ENCODE data around the gene GNRHR. TPM values are rescaled to one million over a fixed set of nuclear protein-coding genes. Genes with fewer than 3 reads are reported as not detected.
"Not testable (repeated sequence)": the region's sequence is repeated elsewhere in the genome, so short reads cannot be mapped to it uniquely, and the experiment has no call there.

The GNRHR gene
- total RNA-seq, 2 experiments from 2014 or later: not detected

DNA sequence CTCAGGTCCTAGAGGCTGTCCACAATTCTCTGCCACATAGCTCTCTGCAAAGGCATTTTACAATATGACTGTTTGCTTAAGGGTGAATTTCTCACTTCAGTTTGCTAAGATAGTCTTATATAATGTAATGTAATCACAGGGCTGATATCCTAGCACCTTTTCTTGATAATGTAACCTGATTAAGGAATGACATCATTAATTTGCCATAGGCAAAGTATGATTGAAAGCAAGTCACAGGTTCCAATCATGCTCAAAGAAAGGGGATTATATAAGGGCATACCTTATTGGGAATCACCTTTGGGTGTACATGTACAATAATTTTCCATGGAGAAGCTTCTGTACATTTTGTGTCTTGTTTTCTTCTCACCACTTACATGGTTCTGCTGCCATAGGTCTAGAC lies 18.9 kb downstream of the GNRHR start:
- no peaks in the 10 kb centered on the region for H3K4me1 ChIP-seq (ENCODE audit: insufficient read depth, low read length, poor library complexity, severe bottlenecking)
- no peak overlapping the region for H2AFZ ChIP-seq (ENCODE audit: low read length)
- ChIA-PET POLR2A (interaction anchor here (0.5 to 1.0 kb wide), 3 partner anchors 9 to 177 kb away, joined by 3 to 6 read pairs (median 3); partner anchors contain the start of gene STAP1), CTCF (ENCODE audit: unreplicated experiment) (no interaction called here)
- no peak overlapping the region for H3K4me2 ChIP-seq (ENCODE audit: low read length)
- H3K27ac ChIP-seq (ENCODE audit: low read depth, low read length, poor library complexity, severe bottlenecking): no peak overlapping the region
- no peaks in the 10 kb centered on the region for H3K79me2 ChIP-seq (ENCODE audit: insufficient read depth, low read depth, low read length)
- no peak for DNase-seq (ENCODE audit: low spot score)
- H4K20me1 ChIP-seq (ENCODE audit: insufficient read depth, low read length): no peaks in the 10 kb centered on the region
- H3K9me2 ChIP-seq (ENCODE audit: insufficient read depth, low read length): no peaks in the 10 kb centered on the region; the same call in 1 of the 2 replicates
- H3K36me3 ChIP-seq (ENCODE audit: insufficient read depth, low read length): peaks cover 3% of the 10 kb centered on the region; the same call in 1 of the 2 replicates
- no TSS peak for BruUV-seq (replicated peaks)
- H3K4me3 ChIP-seq (ENCODE audit: low read depth, low read length, poor library complexity, severe bottlenecking): no peak overlapping the region
- no peak for TF ChIP-seq EZH2phosphoT487 (IDR thresholded peaks at IDR 0.05; ENCODE audit: borderline replicate concordance, low read depth, low read length)
- TF ChIP-seq CTCF (conservative IDR thresholded peaks at IDR 0.05; ENCODE audit: low read length): no peak
- intact Hi-C loops (cut with micrococcal nuclease; ENCODE audit: unreplicated experiment): no loop called here
- H3K9me3 ChIP-seq (ENCODE audit: low read length): no peaks in the 10 kb centered on the region

GRCh38 chr4:67730511-67730910 lies 23.7 kb downstream of the GNRHR start:
- H4K20me1 ChIP-seq (ENCODE audit: insufficient read depth, low read length); H3K79me2 ChIP-seq (ENCODE audit: insufficient read depth, low read depth, low read length); H3K36me3 ChIP-seq (ENCODE audit: insufficient read depth, low read length); H3K9me2 ChIP-seq (ENCODE audit: insufficient read depth, low read length); H2AFZ ChIP-seq (ENCODE audit: low read length); intact Hi-C loops (cut with micrococcal nuclease; ENCODE audit: unreplicated experiment); BruUV-seq (replicated peaks); CTCF ChIA-PET (ENCODE audit: unreplicated experiment); H3K4me3 ChIP-seq (ENCODE audit: low read depth, low read length, poor library complexity, severe bottlenecking); H3K9me3 ChIP-seq (ENCODE audit: low read length); POLR2A ChIA-PET; H3K27ac ChIP-seq (ENCODE audit: low read depth, low read length, poor library complexity, severe bottlenecking); H3K4me2 ChIP-seq (ENCODE audit: low read length); H3K4me1 ChIP-seq (ENCODE audit: insufficient read depth, low read length, poor library complexity, severe bottlenecking); DNase-seq (ENCODE audit: low spot score): not testable (repeated sequence)

- intact Hi-C loops (cut with micrococcal nuclease; ENCODE audit: unreplicated experiment): no loop called here
- ChIA-PET POLR2A (interaction anchor here (1.1 kb wide), 1 partner anchor 26 kb away, joined by 3 read pairs; the partner anchor contains the start of gene UBA6), CTCF (ENCODE audit: unreplicated experiment) (no interaction called here)
- Histone ChIP-seq H3K4me2 (ENCODE audit: low read length) (no peak overlapping the region), H2AFZ (ENCODE audit: low read length) (no peak overlapping the region), H3K4me3 (ENCODE audit: low read depth, low read length, poor library complexity, severe bottlenecking) (no peak overlapping the region), H3K79me2 (ENCODE audit: insufficient read depth, low read depth, low read length) (no peaks in the 10 kb centered on the region), H3K9me2 (ENCODE audit: insufficient read depth, low read length) (no peaks in the 10 kb centered on the region), H3K27ac (ENCODE audit: low read depth, low read length, poor library complexity, severe bottlenecking) (no peak overlapping the region), H3K9me3 (ENCODE audit: low read length) (no peaks in the 10 kb centered on the region; the same call in 1 of the 2 replicates), H3K4me1 (ENCODE audit: insufficient read depth, low read length, poor library complexity, severe bottlenecking) (no peaks in the 10 kb centered on the region), H4K20me1 (ENCODE audit: insufficient read depth, low read length) (no peaks in the 10 kb centered on the region), H3K36me3 (ENCODE audit: insufficient read depth, low read length) (peaks cover 7% of the 10 kb centered on the region)
- BruUV-seq (replicated peaks): no TSS peak
- TF ChIP-seq CTCF (conservative IDR thresholded peaks at IDR 0.05; ENCODE audit: low read length) (no peak), EZH2phosphoT487 (IDR thresholded peaks at IDR 0.05; ENCODE audit: borderline replicate concordance, low read depth, low read length) (no peak)
- no peak for DNase-seq (ENCODE audit: low spot score)
Measured at GRCh38 chr4:67727124-67727850, 26.9 kb downstream of the GNRHR start.

Data from OCI-LY7 (cell line).